ENCODE results near the gene RER1. TPM values are rescaled to one million over a fixed set of nuclear protein-coding genes. Genes with fewer than 3 reads are reported as not detected.

The RER1 gene
- polyA plus RNA-seq, 1 donor from 2014 or later: 58.7 TPM

DNA sequence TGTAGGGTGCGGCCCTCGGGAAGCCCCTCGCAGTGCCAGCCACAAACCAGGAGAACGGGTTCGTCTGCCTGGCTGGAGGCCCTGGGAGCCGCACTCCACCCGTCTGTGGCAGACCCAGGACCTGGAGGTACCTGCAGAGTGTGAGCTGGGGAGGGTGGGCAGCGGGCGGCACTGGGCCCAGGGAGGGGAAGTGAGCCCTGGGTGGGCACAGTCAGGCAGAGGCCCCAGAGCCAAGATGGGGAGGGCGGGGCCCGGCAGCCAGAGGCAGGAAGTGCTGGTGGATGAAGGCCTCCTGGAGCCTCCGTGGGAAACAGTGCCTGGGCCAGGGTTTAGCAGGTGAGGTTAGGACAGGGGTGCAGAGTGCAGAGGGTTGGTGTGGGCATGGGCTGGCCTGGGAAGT lies 24.8 kb downstream of the RER1 start:
- no peaks in the 10 kb centered on the region for H3K9me2 ChIP-seq (ENCODE audit: insufficient read depth, low read length)
- TF ChIP-seq EP300 (conservative IDR thresholded peaks at IDR 0.05; ENCODE audit: poor library complexity, severe bottlenecking): no peak
- TF ChIP-seq, protein P1, sequence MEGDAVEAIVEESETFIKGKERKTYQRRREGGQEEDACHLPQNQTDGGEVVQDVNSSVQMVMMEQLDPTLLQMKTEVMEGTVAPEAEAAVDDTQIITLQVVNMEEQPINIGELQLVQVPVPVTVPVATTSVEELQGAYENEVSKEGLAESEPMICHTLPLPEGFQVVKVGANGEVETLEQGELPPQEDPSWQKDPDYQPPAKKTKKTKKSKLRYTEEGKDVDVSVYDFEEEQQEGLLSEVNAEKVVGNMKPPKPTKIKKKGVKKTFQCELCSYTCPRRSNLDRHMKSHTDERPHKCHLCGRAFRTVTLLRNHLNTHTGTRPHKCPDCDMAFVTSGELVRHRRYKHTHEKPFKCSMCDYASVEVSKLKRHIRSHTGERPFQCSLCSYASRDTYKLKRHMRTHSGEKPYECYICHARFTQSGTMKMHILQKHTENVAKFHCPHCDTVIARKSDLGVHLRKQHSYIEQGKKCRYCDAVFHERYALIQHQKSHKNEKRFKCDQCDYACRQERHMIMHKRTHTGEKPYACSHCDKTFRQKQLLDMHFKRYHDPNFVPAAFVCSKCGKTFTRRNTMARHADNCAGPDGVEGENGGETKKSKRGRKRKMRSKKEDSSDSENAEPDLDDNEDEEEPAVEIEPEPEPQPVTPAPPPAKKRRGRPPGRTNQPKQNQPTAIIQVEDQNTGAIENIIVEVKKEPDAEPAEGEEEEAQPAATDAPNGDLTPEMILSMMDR (IDR thresholded peaks at IDR 0.05; ENCODE audit: poor library complexity, severe bottlenecking): no peak
- no peak for TF ChIP-seq RAD21 (conservative IDR thresholded peaks at IDR 0.05)
- no peak for TF ChIP-seq MXI1 (conservative IDR thresholded peaks at IDR 0.05; ENCODE audit: poor library complexity, severe bottlenecking)
- no peak for TF ChIP-seq EZH2 (IDR thresholded peaks at IDR 0.05; ENCODE audit: borderline replicate concordance, insufficient read depth, low read length, poor library complexity, severe bottlenecking)
- TF ChIP-seq TAF1 (IDR thresholded peaks at IDR 0.05; ENCODE audit: low read depth): no peak
- no peaks in the 10 kb centered on the region for H3K9me3 ChIP-seq (ENCODE audit: low read length)
- no peaks in the 10 kb centered on the region for H3K27me3 ChIP-seq (ENCODE audit: insufficient read depth, low read depth, low read length)
- no peaks in the 10 kb centered on the region for H3F3A ChIP-seq (ENCODE audit: insufficient read depth, low read length, poor library complexity, severe bottlenecking)
- H4K20me1 ChIP-seq (ENCODE audit: insufficient read depth): no peaks in the 10 kb centered on the region
- H3K36me3 ChIP-seq (ENCODE audit: insufficient read depth, low read length): no peaks in the 10 kb centered on the region
- no peak overlapping the region for H3K27ac ChIP-seq (ENCODE audit: low read length)
- H3K79me2 ChIP-seq (replicated peaks; ENCODE audit: insufficient read depth, low read length): no peaks in the 10 kb centered on the region
- no peak overlapping the region for H3K4me2 ChIP-seq (ENCODE audit: low read length)
- no peak overlapping the region for H3K9ac ChIP-seq (ENCODE audit: low read length)
- H3K4me3 ChIP-seq (ENCODE audit: low read length): no peak overlapping the region
- no peak overlapping the region for H2AFZ ChIP-seq (ENCODE audit: low read depth, low read length)

DNA sequence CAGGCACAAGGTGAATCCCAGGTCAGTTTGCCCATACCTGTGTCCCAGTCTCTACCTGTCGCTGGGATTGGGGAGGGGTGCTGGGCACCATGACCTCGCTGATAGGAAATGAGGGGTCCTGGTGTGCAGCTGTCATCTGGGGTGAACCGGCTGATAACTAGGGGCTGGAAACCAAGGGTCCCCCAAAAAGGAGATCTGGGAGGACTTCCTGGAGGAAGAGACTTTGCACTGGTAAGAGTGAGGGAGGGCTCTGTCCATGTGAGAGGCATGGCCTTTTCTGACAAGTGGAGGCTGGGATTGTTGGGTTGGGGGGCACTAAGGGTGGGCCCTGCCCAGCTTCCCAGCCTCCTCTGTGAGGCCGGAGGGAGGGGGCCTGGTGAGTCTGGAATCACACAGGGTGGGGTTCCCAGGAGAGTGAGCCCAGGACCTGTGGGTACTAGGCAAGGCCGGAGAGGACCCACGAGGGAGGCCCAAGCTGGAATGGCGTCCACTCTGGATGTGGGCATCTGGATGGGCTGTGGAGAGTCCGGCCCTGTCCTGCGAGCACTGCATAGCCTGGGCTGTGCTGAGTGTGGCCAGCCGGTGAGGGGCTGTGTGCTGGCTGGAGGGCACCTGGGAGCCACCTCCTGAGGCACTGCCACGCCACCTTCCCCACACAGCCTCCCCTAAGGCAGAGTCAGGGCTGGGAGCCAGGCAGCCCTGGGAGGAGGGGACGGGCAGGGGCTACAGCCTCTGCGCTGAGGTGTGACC lies 25.6 kb downstream of the RER1 start:
- Histone ChIP-seq H4K20me1 (ENCODE audit: insufficient read depth) (no peaks in the 10 kb centered on the region), H2AFZ (ENCODE audit: low read depth, low read length) (no peak overlapping the region), H3K9me3 (ENCODE audit: low read length) (no peaks in the 10 kb centered on the region), H3F3A (ENCODE audit: insufficient read depth, low read length, poor library complexity, severe bottlenecking) (no peaks in the 10 kb centered on the region), H3K27ac (ENCODE audit: low read length) (no peak overlapping the region), H3K9ac (ENCODE audit: low read length) (no peak overlapping the region), H3K36me3 (ENCODE audit: insufficient read depth, low read length) (no peaks in the 10 kb centered on the region), H3K4me3 (ENCODE audit: low read length) (no peak overlapping the region), H3K27me3 (ENCODE audit: insufficient read depth, low read depth, low read length) (no peaks in the 10 kb centered on the region), H3K79me2 (replicated peaks; ENCODE audit: insufficient read depth, low read length) (no peaks in the 10 kb centered on the region), H3K4me2 (ENCODE audit: low read length) (no peak overlapping the region), H3K9me2 (ENCODE audit: insufficient read depth, low read length) (no peaks in the 10 kb centered on the region)
- TF ChIP-seq, protein P1 (IDR thresholded peaks at IDR 0.05; ENCODE audit: poor library complexity, severe bottlenecking): no peak
- TF ChIP-seq EP300 (conservative IDR thresholded peaks at IDR 0.05; ENCODE audit: poor library complexity, severe bottlenecking) (no peak), TAF1 (IDR thresholded peaks at IDR 0.05; ENCODE audit: low read depth) (no peak), POLR2AphosphoS5 (IDR thresholded peaks at IDR 0.05) (no peak), SMC3 (conservative IDR thresholded peaks at IDR 0.05; ENCODE audit: poor library complexity) (no peak), RAD21 (conservative IDR thresholded peaks at IDR 0.05) (no peak), MXI1 (conservative IDR thresholded peaks at IDR 0.05; ENCODE audit: poor library complexity, severe bottlenecking) (no peak), EZH2 (IDR thresholded peaks at IDR 0.05; ENCODE audit: borderline replicate concordance, insufficient read depth, low read length, poor library complexity, severe bottlenecking) (no peak)
- TF ChIP-seq, protein P2, sequence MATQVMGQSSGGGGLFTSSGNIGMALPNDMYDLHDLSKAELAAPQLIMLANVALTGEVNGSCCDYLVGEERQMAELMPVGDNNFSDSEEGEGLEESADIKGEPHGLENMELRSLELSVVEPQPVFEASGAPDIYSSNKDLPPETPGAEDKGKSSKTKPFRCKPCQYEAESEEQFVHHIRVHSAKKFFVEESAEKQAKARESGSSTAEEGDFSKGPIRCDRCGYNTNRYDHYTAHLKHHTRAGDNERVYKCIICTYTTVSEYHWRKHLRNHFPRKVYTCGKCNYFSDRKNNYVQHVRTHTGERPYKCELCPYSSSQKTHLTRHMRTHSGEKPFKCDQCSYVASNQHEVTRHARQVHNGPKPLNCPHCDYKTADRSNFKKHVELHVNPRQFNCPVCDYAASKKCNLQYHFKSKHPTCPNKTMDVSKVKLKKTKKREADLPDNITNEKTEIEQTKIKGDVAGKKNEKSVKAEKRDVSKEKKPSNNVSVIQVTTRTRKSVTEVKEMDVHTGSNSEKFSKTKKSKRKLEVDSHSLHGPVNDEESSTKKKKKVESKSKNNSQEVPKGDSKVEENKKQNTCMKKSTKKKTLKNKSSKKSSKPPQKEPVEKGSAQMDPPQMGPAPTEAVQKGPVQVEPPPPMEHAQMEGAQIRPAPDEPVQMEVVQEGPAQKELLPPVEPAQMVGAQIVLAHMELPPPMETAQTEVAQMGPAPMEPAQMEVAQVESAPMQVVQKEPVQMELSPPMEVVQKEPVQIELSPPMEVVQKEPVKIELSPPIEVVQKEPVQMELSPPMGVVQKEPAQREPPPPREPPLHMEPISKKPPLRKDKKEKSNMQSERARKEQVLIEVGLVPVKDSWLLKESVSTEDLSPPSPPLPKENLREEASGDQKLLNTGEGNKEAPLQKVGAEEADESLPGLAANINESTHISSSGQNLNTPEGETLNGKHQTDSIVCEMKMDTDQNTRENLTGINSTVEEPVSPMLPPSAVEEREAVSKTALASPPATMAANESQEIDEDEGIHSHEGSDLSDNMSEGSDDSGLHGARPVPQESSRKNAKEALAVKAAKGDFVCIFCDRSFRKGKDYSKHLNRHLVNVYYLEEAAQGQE (IDR thresholded peaks at IDR 0.05; ENCODE audit: borderline replicate concordance): no peak
